Middle frontal gyrus (tissue), 1 donor: ENCODE measurements around the gene PRKAA1.
"Not testable (repeated sequence)": the region's sequence is repeated elsewhere in the genome, so short reads cannot be mapped to it uniquely, and the experiment has no call there.

Source experiments
- DNase-seq: peaks from one replicate; pipeline ENCODE4 v3.0.0-alpha.2; 2015; ENCODE audit warnings: low spot score; ENCODE audit errors: extremely low spot score

Gene PRKAA1

GRCh38 chr5:40826489-40827187 lies 28.5 kb upstream of the PRKAA1 start:
- DNase-seq = no peak

- not testable (repeated sequence) for DNase-seq
Observed at GRCh38 chr5:40825461-40826043, 27.4 kb upstream of the PRKAA1 start.

DNA sequence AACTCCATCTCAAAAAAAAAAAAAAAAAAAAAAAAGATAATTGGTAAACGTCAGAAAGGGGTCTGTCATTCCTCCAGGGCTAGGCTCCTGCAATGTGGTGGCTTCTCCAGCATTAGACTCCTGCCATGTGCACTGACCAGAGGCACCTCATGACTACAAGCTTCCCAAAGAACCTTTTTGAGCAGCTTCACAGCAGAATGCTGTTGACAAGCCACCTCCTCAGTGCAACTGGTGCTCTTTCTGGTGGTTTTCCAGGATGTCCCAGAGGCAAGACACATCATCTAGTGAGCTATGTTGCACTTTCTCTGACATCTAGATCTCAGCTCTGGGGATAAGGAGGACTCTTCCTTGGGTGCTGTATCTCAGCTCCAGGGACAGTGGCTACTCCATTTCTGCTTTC lies 25.3 kb upstream of the PRKAA1 start:
- DNase-seq = no peak

GRCh38 chr5:40813698-40814281 lies 15.6 kb upstream of the PRKAA1 start:
- no peak for DNase-seq

DNA sequence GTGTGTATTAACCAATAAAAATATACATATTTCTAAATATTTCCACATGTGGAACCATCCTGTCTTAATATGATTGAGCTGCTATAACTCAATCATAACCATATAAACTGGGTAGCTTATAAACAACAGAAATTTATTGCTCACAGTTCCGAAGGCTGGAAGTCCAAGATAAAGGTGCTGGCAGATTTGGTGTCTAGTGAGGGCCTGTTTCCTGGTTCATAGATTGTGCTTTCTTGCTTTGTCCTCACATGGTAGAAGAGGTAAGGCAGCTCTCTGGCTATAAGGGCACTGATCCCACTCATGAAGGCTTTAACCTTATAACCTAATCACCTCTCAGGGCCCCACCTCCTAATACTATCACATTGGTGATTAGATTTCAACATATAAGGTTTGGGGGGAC lies 14.0 kb upstream of the PRKAA1 start:
- no peak for DNase-seq

GRCh38 chr5:40801771-40802562 lies 3.8 kb upstream of the PRKAA1 start:
- DNase-seq = no peak

GRCh38 chr5:40799258-40799657 lies 1.1 kb upstream of the PRKAA1 start:
- no peak for DNase-seq

- DNase-seq = no peak
Observed at GRCh38 chr5:40798801-40799210, 632 bp upstream of the PRKAA1 start.

DNA sequence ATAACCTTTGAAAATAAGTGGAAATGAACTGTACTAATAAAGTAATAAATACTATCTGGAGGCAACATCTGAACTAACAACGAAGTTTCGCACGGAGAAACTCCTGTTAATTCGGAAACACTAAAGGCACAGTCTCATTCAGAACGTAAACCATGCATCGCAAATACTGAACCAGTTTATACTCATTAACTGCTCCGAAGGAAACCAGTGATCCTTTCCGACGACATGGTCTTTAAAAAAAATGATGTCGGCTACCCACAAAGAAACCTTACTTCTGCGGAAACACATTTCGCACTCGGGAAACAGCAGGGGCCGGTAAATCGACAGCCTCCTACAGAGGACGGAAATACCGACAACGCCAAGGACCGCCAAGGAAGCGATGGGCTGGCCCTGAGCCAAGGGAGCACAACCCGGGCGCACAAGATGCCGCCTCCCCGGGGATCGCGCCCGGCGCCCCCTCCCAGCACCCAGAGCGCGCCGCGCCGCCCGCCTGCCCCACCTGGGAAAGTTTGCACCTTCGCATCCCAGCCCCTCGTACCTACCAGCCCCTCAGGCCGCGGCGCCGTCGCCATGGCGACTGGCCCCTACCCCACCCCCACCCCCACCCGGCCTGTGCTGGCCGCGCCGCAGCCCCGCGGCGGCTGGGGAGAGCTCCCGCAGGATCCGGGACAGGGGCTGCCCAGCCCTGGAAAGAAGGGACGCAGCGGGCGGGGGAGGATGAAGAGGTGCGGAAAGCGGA lies 732 bp downstream of the PRKAA1 start:
- DNase-seq = no peak

DNA sequence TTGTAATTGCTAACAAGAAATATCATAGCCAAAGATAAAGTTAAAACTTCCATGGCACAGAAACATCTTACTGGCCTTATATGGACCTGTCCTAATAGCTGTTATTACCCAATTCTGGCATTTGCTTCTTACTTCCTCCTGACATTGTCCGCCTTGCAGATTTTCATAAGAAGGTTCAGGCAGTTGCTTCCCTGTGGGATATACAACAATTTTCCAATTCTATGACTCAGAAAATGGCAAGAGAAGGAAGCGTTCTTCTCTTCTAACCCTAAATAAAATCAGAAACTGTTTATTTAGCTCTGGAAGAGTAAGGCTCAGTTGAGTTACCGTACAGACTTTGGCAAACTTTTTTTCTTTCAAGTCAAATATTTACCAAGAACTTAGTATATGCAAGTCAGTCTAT lies 1.7 kb downstream of the PRKAA1 start:
- DNase-seq = no peak

DNA sequence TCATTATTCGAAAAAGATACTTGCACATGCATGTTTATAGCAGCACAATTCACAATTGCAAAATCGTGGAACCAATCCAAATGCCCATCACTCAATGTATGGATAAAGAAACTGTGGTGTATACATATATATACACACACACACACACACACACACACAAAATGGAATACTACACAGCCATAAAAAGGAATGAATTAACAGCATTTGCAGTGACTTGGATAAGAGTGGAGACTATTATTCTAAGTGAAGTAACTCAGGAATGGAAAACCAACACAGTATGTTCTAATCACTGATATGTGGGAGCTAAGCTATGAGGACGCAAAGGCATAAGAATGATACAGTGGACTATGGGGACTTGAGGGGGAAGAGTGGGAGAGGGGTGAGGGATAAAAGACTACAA lies 3.3 kb downstream of the PRKAA1 start:
- DNase-seq = not testable (repeated sequence)

DNA sequence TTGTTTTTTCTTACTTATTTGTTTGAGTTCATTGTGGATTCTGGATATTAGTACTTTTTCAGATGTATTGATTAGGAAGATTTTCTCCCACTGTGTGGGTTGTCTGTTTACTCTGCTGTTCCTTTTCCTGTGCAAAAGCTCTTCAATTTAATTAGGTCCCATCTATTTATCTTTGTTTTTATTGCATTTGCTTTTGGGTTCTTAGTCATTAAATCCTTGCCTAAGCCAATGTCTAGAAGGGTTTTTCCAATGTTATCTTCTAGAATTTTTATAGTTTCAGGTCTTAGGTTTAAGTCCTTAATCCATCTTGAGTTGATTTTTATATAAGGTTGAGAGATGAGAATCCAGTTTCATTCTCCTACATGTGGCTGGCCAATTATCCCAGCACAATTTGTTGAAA lies 3.8 kb downstream of the PRKAA1 start:
- DNase-seq = not testable (repeated sequence)

DNA sequence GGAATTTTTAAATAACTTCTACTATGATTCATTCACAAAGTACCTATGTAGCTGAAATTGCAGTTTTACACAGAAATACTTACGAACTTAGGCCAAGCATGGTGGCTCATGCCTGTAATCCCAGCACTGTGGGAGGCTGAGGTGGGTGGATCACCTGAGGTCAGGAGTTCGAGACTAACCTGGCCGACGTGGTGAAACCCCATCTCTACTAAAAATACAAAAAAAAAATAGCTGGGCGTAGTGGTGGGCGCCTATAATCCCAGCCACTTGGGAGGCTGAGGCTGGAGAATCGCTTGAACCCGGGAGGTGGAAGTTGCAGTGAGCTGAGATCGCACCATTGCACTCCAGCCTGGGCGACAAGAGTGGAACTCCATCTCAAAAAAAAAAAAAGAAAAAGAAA lies 5.5 kb downstream of the PRKAA1 start:
- DNase-seq = not testable (repeated sequence)

GRCh38 chr5:40791715-40792139 lies 6.4 kb downstream of the PRKAA1 start:
- no peak for DNase-seq

DNA sequence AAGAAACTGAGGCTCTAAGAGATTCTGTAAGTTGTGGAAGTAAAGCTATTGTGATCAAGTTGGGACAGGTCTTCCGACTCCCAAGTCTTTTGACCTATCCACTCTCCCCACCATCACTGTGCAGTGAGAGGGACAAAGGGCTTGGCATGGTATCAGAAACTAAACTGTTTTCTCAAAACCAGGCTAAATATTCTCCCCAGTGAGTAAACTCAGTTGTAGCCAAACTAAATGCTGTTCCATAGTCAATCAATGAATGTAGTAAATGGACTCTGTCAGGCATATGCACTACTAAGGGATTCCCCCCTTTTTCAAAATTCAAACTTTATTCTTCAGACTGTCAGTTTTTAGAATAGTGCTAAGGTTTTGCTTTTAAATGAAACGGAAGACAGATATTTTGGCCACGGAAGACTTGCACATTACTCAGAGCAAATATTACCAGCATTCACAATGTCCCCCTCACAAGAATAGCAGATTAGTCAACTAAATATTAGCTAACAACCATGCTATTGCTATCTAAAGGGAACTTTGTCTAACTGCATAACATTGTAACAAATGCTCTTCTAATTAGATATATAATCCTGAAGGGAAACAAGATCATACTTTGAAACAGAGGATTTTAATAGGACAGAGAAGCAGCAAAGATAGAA lies 7.1 kb downstream of the PRKAA1 start:
- no peak for DNase-seq

DNA sequence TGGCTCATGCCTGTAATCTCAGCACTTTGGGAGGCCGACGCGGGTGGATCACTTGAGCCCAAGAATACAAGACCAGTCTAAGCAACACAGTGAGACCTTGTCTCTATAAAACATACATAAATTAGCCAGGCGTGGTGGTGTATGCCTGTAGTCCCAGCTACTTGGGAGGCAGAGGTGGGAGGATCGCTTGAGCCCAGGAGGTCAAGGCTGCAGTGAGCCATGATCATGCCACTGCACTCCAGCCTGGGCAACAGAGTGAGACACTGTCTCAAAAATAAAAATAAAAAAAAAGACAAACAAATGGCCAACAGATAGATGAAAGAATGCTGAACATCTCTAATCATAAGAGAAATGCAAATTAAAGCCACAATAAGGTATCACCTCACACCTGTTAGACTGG lies 9.2 kb downstream of the PRKAA1 start:
- not testable (repeated sequence) for DNase-seq

- DNase-seq = no peak
Observed at GRCh38 chr5:40787986-40788385, 10.2 kb downstream of the PRKAA1 start.

DNA sequence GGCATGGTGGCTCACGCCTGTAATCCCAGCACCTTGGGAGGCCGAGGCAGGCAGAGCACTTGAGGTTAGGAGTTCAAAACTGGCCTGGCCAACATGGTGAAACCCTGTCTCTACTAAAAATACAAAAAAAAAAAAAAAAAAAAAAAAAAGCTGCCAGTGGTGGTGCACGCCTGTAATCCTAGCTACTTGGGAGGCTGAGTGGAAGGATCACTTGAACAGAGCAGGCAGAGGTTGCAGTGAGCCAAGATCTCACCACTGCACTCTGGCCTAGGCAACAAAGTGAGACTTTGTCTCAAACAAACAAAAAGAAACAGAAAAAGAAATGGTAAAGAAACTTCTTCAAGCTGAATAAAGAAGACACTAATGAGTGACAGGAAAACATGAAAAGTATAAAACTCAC lies 11.5 kb downstream of the PRKAA1 start:
- not testable (repeated sequence) for DNase-seq

DNA sequence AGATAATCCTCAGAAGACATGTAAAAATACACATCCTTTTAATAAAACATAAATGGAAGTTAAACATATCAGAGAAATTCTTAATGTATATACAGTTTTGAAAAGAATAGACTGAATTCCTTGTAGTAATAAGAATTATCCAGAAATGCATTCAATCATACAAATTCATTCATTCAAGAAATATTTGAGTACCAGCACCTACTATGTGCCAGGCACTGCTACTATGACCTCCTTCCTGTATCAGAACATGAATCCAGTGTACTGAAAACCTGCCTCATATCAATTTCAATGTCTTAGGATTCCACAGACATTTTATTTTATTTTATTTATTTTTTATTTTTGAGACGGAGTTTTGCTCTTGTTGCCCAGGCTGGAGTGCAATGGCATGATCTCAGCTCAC lies 13.3 kb downstream of the PRKAA1 start:
- DNase-seq = no peak

- DNase-seq = no peak
Observed at GRCh38 chr5:40784027-40784653, 14.0 kb downstream of the PRKAA1 start.
